Activated T-helper 2 cell treated with anti-CD3 and anti-CD28 coated beads, Interferon-gamma antibody, Interleukin-2, Interleukin-4, amounts not matched to agents 10 μg/mL and 5 μg/mL and 100 μg/mL, durations not matched to agents 14 hours and 24 hours and 36 hours (primary cell): Measurements from ENCODE around the gene PEX14. TPM values are rescaled to one million over a fixed set of nuclear protein-coding genes. Genes with fewer than 3 reads are reported as not detected.

Experiments used
- DNase-seq: peaks from one replicate; pipeline ENCODE4 v3.0.0; 2021; ENCODE audit warnings: low spot score
- H3K27ac Mint-ChIP-seq: one replicate; pipeline ENCODE4 v1.8.0; 2021; ENCODE audit warnings: mixed read lengths
- H3K27me3 Mint-ChIP-seq: one replicate; pipeline ENCODE4 v1.8.0; 2021; ENCODE audit warnings: low read depth, mixed read lengths
- H3K36me3 Mint-ChIP-seq: one replicate; pipeline ENCODE4 v1.8.0; 2021; ENCODE audit warnings: low read depth, mixed read lengths
- H3K4me1 Mint-ChIP-seq: one replicate; pipeline ENCODE4 v1.8.0; 2021; ENCODE audit warnings: low read depth, mixed read lengths
- H3K4me3 Mint-ChIP-seq: one replicate; pipeline ENCODE4 v1.8.0; 2021; ENCODE audit warnings: low read depth, mild to moderate bottlenecking, moderate library complexity, mixed read lengths
- H3K9me3 Mint-ChIP-seq: one replicate; pipeline ENCODE4 v1.8.0; 2021; ENCODE audit warnings: mixed read lengths
- intact Hi-C: fragments of 100-400 bp; cut with micrococcal nuclease; formaldehyde crosslinking; loops from one replicate; pipeline ENCODE4 v1.15.1; 2023
- total RNA-seq: library from RNA; stranded (reverse); gene quantifications from 2 replicates; pipeline ENCODE4 v1.2.3, GENCODE V29; 2022

Gene PEX14
- total RNA-seq, 1 donor from 2014 or later, result 23.1 TPM

DNA sequence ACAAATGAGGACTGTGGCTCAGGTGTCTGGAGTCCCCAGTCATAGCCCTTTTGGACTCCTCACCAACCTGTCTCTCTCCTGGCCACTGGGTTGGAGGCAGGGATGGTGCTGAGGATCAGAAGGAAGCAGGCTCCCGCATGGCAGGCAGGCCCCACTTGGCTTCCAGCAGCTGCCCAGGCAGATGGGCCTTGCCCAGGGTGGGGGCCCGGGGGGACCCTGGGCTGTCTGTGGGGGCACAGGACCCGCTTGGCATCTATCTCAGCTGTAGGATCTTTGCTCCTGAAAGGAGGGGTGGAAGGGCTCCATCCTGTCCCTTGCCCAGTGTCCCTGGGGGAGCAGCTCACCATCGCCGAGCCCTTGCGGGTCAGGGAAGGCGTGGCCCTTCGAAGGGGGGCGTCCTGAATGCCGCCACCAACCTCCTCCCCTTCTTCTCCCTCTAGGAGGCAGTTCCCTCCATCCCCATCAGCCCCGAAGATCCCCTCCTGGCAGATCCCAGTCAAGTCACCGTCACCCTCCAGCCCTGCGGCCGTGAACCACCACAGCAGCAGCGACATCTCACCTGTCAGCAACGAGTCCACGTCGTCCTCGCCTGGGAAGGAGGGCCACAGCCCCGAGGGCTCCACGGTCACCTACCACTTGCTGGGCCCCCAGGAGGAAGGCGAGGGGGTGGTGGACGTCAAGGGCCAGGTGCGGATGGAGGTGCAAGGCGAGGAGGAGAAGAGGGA, 154.5 kb downstream of the PEX14 start:
- Mint-ChIP-seq H3K4me3 (no peak overlapping the region), H3K9me3 (no peaks in the 10 kb centered on the region), H3K36me3 (no peaks in the 10 kb centered on the region), H3K27ac (no peak overlapping the region), H3K4me1 (no peaks in the 10 kb centered on the region), H3K27me3 (no peaks in the 10 kb centered on the region)
- no peak for DNase-seq
- intact Hi-C loops, result no loop called here

DNA sequence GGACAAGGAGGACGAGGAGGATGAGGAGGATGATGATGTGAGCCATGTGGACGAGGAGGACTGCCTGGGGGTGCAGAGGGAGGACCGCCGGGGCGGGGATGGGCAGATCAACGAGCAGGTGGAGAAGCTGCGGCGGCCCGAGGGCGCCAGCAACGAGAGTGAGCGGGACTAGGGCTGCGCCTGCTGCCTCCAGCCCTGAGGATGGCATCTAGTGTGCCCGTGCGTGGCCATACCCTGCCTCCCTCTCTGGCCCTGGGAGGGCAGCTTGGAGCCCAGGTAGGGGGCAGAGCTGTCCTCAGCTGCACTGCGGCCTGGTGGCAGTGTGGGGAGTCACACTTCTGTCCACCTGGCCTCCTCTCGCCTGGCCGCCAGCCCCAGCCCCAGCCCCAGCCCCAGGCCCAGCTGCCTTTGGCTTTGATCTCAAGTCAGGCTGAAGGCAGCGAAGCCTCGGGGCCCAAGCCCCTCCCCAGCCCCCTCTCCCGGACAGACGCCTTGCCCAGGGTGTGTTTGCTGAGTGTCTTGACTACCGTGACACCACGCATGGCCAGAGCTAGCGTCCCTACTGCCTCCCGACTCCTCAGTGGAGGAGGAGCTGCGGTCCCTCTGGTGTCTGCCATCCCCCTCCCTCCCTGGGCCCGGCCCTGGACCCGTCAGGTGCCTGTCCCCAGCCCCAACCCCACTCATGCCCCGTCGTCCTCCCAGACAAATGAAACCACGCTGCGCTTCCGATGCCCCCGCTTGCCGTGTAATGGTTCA, 155.2 kb downstream of the PEX14 start:
- intact Hi-C loops, result no loop called here

DNA sequence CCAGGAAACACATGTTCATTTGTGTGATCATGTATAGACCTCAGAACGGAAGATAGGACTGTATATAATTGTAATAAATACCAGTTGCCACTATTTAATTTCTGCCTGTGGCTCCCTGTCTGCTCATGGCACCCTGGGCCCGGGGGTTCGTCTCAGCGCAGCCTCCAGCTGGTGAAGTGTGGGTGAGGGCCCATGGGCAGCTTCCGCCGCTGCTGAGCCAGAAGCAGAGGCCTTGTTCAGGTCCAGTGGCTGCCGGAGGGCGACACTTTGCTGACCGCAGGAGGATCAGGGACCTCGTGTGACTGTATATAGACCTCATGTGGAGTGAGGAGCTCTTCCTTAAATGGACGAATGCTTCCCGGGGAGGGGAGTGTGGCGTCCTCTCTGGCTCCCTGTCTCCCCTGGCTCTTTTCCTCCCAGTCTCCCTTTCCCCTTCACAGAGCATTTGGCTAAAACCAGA, 155.9 kb downstream of the PEX14 start:
- no peaks in the 10 kb centered on the region for H3K27me3 Mint-ChIP-seq
- no peak for DNase-seq
- intact Hi-C loops, result no loop called here
- no peaks in the 10 kb centered on the region for H3K9me3 Mint-ChIP-seq
- no peaks in the 10 kb centered on the region for H3K36me3 Mint-ChIP-seq
- no peak overlapping the region for H3K4me3 Mint-ChIP-seq
- H3K27ac Mint-ChIP-seq, result no peak overlapping the region
- H3K4me1 Mint-ChIP-seq, result no peaks in the 10 kb centered on the region

More for the DNA sequence above, 155.2 kb downstream of the PEX14 start:
- Mint-ChIP-seq H3K9me3 (no peaks in the 10 kb centered on the region), H3K36me3 (no peaks in the 10 kb centered on the region), H3K27ac (no peak overlapping the region), H3K4me1 (no peaks in the 10 kb centered on the region), H3K4me3 (no peak overlapping the region), H3K27me3 (no peaks in the 10 kb centered on the region)
- DNase-seq, result no peak

DNA sequence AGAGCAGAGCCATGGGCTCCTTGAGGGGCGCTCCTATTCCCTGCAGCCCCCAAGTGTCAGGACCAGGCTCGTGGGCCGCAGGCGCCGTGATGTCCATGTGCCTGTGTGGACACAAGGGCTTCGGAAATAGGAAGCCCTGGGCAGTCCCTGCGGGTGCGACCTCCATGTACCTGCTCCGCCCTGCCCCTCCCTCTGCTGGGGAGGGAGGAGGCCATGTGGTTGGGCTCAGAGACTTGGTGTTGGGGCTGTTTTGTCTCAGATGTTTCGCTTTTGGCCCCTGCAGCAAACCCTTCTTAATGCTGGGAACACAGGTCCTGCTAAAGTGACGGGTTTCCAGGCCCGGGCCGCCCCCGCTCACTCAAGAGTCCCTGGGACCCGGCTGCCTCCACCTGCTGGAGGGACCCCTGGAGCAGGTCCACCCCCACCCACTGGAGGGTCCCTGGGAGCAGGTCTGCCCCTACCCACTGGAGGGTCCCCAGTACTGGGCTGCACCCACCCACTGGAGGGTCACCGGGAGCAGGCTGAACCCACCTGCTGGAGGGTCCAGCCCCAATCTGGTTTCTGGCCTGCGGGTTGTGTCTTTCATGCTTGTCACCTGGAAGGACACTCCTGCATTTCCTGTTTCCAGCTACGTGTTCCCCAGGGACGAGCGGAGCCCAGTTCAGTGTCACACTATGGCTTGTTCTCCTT, 156.5 kb downstream of the PEX14 start:
- Mint-ChIP-seq H3K4me3 (no peak overlapping the region), H3K4me1 (no peaks in the 10 kb centered on the region), H3K9me3 (no peaks in the 10 kb centered on the region), H3K27ac (no peak overlapping the region), H3K27me3 (no peaks in the 10 kb centered on the region), H3K36me3 (no peaks in the 10 kb centered on the region)
- no peak for DNase-seq
- intact Hi-C loops, result no loop called here

DNA sequence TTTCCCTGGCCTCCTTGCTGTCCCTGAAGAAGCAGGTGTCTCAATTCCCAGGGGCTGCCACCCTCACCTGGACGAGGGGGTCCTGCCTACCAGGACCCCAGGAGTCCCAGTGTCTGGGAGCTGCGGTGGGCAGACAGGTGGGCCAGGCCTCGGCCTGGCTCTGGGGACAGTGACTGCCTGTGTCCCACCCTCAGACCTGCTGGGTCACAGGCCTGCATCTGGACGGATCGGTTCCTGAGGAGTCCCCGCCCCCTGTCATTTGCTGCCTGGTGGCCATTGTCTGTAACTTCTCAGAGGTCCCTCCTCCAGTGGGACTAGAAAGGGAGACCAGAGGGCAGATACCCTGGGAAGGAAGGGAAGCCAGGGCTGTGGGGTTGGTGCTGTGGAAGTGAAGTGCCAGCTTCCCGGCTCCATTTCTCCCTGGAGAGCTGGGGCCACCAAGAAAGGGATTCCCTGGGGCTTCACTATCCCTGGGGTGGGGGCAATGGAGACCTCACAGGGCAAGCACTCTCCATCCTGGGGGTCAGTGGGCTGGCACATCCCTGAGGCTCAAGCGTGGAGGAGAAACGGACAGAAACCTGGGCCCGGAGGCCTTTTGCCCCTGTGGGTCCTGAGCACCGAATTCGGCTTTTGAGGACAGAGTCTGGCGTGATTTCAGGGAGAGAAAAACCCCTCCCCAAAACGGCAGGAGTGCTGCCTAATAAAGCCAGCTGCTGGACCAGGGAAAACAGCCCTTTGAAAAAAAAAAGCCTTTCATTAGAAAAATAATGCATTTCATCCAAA, 157.3 kb downstream of the PEX14 start:
- intact Hi-C loops, result no loop called here
- H3K4me3 Mint-ChIP-seq, result no peak overlapping the region
- DNase-seq, result no peak
- no peaks in the 10 kb centered on the region for H3K27me3 Mint-ChIP-seq
- no peaks in the 10 kb centered on the region for H3K4me1 Mint-ChIP-seq
- no peaks in the 10 kb centered on the region for H3K36me3 Mint-ChIP-seq
- H3K27ac Mint-ChIP-seq, result no peak overlapping the region
- H3K9me3 Mint-ChIP-seq, result no peaks in the 10 kb centered on the region

DNA sequence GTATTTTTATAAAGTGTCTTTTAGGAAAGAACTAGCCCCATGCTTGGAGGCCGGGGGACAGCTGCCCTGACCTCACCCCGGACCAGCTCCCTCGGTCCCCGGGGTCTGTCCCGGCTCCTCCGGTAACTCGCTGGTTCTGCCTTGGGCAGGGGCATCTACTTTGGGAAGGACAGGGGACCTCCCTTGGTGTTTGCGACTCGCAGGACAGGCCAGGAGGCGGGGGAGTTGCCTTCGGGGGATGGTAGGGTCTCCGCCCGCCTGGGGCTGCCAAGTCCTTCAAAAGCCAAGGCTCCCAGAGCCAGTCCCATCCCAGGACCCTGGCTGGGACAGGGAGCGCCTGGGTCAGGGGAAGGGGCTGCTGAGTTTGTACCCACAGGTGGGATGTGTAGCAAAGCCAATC, 157.9 kb downstream of the PEX14 start:
- Mint-ChIP-seq H3K4me3 (no peak overlapping the region), H3K4me1 (no peaks in the 10 kb centered on the region), H3K27ac (no peak overlapping the region), H3K36me3 (no peaks in the 10 kb centered on the region), H3K9me3 (no peaks in the 10 kb centered on the region), H3K27me3 (peaks cover 1% of the 10 kb centered on the region)
- intact Hi-C loops, result no loop called here
- no peak for DNase-seq

DNA sequence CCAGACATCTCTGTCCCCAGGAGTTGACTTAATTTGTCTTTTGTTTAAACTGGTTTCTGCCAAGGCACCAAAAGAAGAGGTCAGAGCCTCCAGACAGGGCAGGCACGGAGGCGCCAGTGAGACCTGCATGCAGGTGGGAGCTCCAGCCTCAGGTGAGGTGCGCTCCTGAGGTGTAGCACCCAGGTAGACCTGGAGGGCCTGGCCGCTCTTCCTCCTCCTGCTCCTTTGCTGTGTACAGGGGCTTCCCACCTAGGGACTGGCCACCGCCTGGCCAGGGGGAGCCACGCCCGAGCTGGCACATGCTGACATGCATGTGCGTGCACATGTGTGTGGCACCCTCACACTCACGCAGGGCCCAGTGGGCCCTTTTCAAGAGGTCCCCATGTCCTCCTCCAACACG, 158.7 kb downstream of the PEX14 start:
- Mint-ChIP-seq H3K27me3 (peaks cover 1% of the 10 kb centered on the region), H3K27ac (no peak overlapping the region), H3K36me3 (no peaks in the 10 kb centered on the region), H3K4me1 (no peaks in the 10 kb centered on the region), H3K9me3 (no peaks in the 10 kb centered on the region), H3K4me3 (no peak overlapping the region)
- DNase-seq, result no peak
- intact Hi-C loops, result no loop called here

DNA sequence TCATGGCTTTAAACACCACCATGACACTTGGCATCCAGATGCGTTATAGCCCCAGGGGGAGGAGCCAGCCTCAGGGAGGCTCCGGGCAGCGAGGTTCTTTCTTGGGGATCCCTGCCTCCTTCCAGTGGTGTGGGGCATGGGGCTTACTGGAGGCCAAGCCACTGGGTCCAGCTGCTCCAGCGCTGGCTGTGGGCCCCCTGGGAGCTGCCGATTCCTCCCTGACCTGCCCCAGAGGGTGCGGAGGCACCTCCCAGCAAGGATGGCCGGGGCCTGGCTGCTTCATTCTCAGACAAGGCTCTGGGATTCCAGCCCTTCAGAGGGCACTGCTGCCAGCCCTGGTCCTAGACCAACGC, 159.3 kb downstream of the PEX14 start:
- Mint-ChIP-seq H3K4me3 (no peak overlapping the region), H3K9me3 (no peaks in the 10 kb centered on the region), H3K4me1 (no peaks in the 10 kb centered on the region), H3K27me3 (peaks cover 1% of the 10 kb centered on the region), H3K27ac (no peak overlapping the region), H3K36me3 (no peaks in the 10 kb centered on the region)
- intact Hi-C loops, result no loop called here
- no peak for DNase-seq

DNA sequence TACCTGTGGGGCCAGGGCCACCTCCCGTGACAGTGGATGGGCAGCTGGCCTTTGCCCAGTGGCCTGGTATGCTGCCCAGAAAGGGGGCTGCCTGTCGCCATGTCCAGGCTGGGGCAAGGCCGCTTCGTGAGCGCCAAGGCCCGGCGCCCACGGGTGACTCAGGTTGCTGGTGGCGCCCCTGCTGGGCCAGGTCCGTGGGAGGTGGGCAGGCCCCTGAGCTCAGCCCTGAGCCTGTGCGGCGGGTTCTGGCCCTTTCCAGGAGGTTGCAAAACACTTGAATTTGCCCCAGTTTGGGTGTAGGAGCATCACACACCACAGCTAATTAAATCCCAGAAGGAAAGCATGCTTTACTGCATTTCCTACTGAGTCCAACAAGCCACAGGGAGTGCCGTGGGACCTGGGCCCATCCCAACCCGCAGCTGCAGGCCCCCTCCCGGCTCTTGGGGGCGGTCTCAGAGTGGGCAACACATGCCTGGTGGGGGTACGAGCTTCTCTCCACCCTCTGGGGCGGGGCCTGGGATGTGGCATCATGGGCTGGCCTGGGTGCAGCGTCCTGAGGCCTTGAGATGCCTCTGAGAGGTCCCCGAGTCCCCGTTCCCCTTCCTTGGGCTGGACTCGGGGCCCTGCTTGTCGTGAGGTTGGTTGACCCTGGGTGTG, 159.8 kb downstream of the PEX14 start:
- H3K4me1 Mint-ChIP-seq, result no peaks in the 10 kb centered on the region
- intact Hi-C loops, result no loop called here
- no peak overlapping the region for H3K27ac Mint-ChIP-seq
- no peaks in the 10 kb centered on the region for H3K36me3 Mint-ChIP-seq
- no peak for DNase-seq
- no peaks in the 10 kb centered on the region for H3K9me3 Mint-ChIP-seq
- H3K4me3 Mint-ChIP-seq, result no peak overlapping the region
- H3K27me3 Mint-ChIP-seq, result peaks cover 1% of the 10 kb centered on the region

DNA sequence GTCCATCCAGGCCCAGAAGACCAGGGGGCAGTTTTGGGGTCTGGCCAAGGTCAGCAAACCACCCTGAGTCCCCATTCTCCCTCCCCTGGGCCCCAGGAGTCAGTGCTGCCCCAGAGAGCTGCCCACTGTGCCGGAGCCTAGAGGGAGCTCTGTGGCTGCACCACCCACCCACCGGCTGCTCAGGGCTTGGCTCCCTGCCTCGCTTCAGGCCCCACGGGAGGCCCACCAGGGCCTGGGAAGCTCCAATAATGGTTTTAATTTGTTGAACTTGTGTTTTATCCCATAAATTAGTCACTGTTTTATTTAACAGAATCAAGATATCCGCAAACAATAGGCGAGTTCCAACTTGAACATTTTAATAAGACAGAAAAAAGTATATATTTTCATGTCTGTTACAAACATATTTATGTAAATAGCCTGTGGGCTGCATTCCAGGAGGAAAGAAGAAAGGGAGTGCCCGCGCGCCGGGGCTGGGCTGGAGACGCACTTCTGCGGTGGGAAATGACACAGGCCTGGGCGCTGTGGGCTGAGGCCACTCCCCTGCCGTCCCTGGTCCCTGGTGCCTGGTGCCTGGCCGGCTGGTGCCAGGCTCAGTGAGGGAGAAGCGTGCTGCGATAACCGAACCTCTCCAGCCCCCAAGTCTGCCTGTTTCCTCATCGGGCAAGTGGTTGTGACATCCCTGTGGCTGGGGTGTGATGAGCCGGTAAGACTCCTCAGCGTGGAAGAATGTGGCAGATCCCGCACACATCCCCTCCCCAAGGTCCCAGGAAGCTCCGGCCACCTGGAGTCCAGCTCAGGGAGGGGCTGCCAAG, 160.5 kb downstream of the PEX14 start:
- intact Hi-C loops, result no loop called here
- H3K9me3 Mint-ChIP-seq, result no peaks in the 10 kb centered on the region
- H3K4me3 Mint-ChIP-seq, result no peak overlapping the region
- H3K36me3 Mint-ChIP-seq, result no peaks in the 10 kb centered on the region
- no peak for DNase-seq
- H3K27ac Mint-ChIP-seq, result no peak overlapping the region
- no peaks in the 10 kb centered on the region for H3K4me1 Mint-ChIP-seq
- peaks cover 1% of the 10 kb centered on the region for H3K27me3 Mint-ChIP-seq

DNA sequence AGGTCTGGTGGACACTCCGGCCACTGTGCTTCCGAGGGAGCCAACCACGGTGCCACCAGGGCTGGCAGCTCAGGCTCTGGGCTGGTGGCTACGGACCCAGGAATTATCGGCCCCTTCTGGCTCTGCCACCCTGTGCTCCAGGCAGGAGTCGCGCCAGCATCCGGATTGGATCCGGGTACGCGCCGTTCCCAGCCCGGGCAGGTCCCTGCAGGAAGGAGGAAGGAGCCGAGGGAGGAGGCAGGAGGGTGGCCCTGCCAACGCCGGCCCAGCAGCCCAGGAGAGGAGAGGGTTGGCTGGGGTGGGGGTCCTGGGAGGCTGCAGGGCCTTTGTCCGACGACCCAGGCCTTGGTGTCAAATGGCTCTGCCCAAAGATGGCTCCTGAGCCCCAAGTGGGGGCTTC, 161.2 kb downstream of the PEX14 start:
- intact Hi-C loops, result no loop called here
- no peaks in the 10 kb centered on the region for H3K9me3 Mint-ChIP-seq
- no peak for DNase-seq
- H3K4me3 Mint-ChIP-seq, result no peak overlapping the region
- no peaks in the 10 kb centered on the region for H3K36me3 Mint-ChIP-seq
- peaks cover 1% of the 10 kb centered on the region for H3K27me3 Mint-ChIP-seq
- H3K4me1 Mint-ChIP-seq, result no peaks in the 10 kb centered on the region
- H3K27ac Mint-ChIP-seq, result no peak overlapping the region

DNA sequence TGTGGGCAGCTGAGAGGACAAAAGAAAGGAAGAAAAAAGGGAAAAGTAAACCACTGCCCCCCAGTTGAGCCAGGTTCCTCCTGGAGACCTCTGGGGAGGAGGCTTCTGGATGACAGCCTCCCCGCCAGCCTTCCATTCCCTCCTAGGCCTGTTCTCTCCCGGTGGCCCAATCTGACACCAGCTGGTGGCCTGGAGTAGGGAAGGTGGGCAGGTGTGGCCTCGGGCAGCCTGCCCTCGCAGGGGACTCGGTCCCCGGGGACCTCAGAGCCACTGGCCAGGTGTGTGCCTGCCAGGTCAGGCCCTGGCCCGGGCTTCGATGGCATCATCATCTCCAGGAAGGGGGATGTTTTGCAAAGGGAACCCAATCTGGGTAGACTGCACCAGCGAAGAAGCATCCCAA, 162.7 kb downstream of the PEX14 start:
- intact Hi-C loops, result no loop called here
- Mint-ChIP-seq H3K36me3 (no peaks in the 10 kb centered on the region), H3K4me1 (no peaks in the 10 kb centered on the region), H3K27ac (no peak overlapping the region), H3K27me3 (peaks cover 1% of the 10 kb centered on the region), H3K9me3 (no peaks in the 10 kb centered on the region), H3K4me3 (no peak overlapping the region)
- no peak for DNase-seq
